Activated CD4-positive, alpha-beta T cell treated with anti-CD3 and anti-CD28 coated beads for 48 hours (primary cell): Measurements from ENCODE around the gene PORCN.
"Not testable (repeated sequence)": the region's sequence is repeated elsewhere in the genome, so short reads cannot be mapped to it uniquely, and the experiment has no call there.

ENCODE experiments used
- DNase-seq: peaks from one replicate; pipeline ENCODE4 v3.0.0-alpha.2; 2020

The PORCN gene

DNA sequence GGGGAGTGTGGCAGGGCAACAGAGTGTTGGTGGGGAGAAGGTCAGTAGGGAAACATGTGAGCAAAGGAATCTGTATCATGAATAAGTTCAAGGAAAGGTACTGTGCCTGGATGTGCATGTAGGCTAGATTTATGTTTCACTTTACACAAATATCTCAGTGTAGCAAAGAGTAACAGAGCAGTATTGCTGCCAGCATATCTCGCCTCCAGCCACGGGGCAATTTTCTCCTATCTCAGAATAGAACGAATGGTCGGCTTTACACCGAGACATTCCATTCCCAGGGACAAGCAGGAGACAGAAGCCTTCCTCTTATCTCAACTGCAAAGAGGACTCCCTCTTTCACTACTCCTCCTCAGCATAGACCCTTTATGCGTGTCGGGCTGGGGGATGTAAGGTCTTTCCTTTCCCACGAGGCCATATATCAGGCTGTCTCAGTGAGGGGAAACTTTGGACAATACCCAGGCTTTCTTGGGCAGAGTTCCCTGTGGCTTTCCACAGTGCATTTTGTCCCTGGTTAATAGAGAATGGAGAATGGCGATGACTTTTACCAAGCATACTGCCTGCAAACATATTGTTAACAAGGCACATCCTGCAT is 47.0 kb downstream of the PORCN start:
- DNase-seq, result not testable (repeated sequence)

DNA sequence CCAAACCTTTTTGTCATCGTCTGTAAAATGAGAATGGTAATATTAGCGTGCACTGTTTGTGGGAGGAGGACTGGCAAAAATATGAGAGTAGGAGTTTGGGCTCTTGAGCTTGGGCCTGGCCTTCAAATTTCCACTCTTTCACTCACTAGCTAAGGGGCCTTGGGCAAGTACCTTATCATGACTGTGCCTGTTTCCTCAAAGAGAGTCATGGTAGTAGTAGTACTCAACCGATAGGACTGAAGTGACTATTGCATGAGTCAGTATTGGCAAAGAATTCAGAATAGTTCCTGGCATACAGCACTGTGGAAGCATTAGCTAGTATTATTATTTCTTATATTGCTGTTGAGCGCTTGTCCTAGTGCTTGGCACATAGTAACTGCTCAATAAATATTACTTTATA is 49.5 kb downstream of the PORCN start:
- DNase-seq, result no peak

DNA sequence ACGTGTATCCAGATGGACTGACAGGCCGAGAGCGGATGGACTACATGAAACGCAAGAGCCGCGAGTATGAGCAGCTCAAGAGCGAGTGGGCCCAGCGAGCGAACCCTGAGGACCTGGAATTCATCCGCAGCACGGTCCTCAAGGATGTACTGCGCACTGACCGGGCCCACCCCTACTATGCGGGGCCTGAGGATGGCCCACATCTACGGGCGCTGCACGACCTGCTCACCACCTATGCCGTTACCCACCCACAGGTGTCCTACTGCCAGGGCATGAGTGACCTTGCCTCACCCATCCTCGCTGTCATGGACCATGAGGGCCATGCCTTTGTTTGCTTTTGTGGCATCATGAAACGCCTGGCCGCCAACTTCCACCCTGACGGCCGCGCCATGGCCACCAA is 50.8 kb downstream of the PORCN start:
- no peak for DNase-seq

DNA sequence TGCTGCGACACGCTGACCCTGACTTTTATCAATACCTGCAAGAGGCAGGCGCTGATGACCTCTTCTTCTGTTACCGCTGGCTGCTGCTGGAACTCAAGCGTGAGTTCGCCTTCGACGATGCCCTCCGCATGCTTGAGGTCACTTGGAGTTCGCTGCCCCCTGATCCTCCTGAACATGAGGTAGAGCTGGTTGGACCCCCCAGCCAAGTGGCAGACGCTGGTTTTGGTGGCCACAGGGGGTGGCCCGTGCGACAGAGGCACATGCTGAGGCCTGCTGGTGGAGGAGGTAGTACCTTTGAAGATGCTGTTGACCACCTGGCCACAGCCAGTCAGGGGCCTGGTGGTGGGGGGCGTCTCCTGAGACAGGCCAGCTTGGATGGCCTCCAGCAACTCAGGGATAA is 51.3 kb downstream of the PORCN start:
- DNase-seq, result no peak

DNA sequence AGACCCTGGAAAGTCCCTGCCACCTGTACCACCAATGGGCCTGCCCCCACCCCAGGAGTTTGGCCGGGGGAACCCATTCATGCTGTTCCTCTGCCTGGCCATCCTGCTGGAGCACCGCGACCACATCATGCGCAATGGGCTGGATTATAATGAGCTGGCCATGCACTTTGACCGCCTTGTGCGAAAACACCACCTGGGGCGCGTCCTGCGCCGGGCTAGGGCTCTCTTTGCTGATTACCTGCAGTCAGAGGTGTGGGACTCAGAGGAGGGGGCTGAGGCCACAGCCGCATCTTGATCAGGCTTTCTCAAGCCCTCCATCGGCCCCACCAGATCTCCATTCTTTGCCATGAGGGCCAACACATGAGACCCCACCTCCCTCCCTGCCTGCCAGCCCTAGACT is 51.9 kb downstream of the PORCN start:
- DNase-seq, result no peak

DNA sequence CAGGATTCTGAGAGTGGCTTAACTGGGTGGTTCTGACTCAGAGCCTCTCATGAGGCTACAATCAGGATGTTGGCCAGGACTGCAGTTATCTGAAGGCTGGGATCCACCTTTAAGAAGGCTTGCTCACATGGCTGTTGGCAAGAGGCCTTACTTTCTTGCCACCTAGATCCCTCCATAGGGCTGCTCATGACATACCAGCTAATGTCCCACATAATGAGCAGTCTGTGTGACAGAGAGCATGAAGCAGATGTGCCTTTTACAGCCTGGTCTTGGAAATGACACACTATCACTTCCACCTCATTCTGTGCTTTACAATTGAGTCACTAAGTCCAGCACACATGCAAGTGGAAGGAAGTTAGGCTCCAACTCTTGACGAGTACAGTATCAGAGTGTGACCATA is 61.2 kb downstream of the PORCN start:
- peak; percentile 22 for DNase-seq
